Right forelimb (tissue), 1 donor: ENCODE data around the gene CENPH.
"Not testable (repeated sequence)": the region's sequence is repeated elsewhere in the genome, so short reads cannot be mapped to it uniquely, and the experiment has no call there.

Experiments
- DNase-seq: peaks from one replicate; pipeline ENCODE4 v3.0.0-alpha.2; 2018

CENPH gene

DNA sequence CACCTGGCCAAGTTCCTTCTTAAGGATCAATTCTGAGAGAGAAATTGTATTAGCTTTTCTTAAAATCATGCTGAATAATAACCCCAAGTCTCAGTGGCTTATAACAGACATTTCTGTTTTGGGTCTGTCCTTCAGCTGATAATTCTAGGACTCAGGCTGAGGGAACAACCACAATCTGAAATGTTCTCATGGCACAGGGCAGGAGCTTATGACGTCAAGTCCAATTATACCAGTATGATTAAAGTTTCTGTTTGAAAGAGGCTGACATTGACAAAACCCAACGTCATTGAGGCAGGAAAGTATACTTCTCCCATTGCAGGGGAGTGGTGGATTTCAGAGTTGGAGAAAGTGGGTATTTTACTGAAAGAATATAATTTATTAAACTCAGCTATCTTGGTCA is 21.8 kb downstream of the CENPH start:
- no peak for DNase-seq

DNA sequence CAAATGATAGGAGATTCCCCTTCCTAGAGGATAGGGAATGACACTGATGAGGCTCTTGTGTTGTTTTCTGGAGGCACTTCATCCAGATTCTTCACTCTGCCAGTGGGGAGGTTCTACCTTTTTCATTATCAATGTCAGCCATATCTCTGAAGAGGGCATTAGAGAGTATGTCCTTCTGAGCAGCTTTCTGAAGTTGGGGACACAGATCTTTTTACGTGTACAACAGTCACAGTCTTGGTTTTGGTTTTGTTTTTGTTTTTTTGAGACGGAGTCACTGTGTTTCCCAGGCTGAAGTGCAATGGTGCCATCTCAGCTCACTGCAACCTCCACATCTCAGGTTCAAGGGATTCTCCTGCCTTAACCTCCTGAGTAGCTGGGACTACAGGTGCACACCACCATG is 22.6 kb downstream of the CENPH start:
- DNase-seq = no peak

DNA sequence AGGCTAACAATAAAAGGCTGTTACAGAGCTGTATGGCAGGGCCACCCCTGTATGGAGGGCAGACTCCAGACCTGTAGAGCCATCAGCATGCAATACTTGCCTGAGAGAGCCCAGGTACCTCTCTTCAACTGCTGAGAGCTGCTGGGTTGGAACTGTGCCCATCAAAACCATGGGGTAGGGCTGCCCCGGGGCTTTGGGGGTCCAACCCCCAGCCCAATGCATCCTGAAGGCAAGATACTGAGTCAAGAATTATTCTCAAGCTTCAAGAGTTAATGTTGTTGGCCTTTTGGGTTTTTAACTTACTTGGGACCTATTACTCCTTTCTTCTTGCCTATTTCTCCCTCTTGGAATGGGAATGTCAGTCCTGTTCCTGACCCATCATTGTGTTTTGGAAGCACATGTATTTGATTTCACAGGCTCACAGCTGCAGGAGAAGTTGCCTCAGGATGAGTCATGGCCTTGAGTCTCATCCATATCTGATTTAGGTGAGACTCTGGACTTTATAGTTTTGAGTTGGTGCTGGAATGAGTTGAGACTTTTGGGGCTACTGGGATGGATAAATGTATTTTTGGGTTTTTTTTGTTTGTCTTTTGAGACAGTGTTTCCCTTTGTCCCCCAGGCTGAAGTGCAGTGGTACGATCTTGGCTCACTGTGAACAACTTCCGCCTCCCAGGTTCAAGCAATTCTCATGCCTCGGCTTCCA is 24.3 kb downstream of the CENPH start:
- DNase-seq = no peak

DNA sequence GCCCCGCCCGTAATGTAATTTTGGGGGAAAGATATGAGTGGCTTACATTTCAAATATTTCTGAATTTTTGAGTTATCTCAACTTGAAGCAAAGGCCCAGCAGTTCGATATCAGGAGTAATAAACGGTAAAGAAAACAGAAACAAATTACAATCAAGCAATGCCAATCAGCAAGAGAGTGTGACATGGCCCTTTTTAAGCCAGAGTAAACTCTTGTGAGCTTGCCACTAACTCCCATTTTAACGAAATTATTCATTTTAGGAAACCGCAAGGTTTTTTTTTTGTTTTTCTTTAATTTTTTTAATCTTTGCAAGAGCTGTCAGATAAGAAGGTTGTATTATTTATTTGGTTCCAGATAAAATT is 27.7 kb downstream of the CENPH start:
- no peak for DNase-seq

DNA sequence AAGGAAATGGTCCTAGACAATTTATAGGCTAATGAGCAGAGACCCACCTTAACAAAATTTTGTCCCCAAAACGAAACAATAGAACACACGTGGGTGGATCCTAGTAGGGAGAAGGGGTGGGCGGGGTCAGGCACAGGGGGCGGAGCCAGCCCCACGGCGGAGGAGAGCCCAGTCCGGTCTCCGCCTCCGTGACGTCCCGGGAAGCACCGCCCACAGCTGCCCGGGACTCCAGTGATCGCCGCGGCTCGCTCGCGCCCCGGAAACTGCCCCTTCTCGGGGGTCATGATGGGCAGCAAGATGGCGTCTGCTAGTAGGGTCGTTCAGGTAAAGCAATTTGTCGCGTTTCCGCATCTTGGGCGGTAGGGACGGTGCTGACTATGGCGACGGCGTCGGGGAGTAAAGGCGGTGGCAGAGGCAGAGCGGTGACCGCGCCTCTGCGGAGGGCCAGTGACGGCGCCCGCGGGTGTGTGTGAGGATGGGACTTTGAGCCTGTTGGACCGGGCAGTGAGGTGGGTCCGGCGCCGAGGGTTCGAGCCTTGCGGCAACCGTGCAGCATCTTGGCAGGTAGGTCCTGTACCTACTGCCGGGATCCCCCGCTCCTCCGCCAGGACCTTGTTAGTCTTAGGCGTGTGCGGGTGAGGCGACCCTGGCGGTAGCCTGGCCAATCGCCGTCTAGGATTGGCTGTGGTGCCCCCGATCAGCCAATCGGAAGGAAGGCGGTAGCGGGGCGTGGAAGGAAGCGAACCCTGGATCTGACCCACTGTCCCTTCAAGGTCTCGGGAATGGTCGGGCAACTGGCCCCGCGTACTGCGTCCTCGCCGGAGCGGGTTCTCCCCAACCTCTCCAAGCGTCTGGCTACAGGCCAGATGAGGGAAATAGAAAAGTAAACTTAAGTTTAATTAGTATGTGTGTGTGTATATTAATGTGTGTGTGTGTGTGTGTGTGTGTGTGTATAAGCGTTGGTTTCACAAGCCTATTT is 28.5 kb downstream of the CENPH start:
- peak; percentile 96 for DNase-seq

DNA sequence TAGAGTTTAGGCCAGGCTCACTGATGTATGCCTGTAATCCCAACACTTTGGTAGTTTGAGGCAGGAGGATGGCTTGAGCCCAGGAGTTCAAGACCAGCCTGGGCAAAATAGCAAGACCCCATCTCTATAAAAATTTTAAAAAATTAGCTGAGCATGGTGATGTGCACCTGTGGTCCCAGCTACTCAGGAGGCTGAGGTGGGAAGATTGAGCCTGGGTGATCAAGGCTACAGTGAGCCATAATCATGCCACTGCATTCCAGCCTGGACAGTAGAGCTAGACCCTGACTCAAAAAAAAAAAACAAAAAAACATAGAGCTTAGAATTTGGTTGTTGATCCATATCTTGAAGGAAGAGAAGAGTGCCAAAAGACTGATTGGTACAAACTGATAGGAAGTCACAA is 30.6 kb downstream of the CENPH start:
- no peak for DNase-seq

DNA sequence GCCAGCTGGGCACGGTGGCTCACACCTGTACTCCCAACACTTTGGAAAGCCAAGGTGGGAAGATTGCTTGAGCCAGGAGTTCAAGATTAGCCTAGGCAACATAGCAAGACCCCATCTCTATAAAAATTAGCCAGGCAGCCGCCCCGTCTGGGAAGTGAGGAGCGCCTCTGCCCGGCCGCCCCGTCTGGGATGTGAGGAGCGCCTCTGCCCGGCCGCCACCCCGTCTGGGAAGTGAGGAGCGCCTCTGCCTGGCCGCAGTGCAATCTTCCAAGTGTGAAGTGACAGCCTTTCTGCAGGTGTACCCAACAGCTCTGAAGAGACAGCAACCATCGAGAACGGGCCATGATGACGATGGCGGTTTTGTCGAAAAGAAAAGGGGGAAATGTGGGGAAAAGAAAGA is 31.0 kb downstream of the CENPH start:
- DNase-seq = not testable (repeated sequence)

DNA sequence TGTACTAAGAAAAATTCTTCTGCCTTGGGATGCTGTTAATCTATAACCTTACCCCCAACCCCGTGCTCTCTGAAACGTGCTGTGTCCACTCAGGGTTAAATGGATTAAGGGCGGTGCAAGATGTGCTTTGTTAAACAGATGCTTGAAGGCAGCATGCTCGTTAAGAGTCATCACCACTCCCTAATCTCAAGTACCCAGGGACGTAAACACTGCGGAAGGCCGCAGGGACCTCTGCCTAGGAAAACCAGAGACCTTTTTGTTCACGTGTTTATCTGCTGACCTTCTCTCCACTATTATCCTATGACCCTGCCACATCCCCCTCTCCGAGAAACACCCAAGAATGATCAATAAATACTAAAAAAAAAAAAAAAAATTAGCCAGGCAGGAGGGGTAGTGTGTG is 31.4 kb downstream of the CENPH start:
- DNase-seq = not testable (repeated sequence)

GRCh38 chr5:69224520-69224919 is 35.1 kb downstream of the CENPH start:
- DNase-seq = no peak

- DNase-seq = no peak
Measured at GRCh38 chr5:69225860-69226259, 36.5 kb downstream of the CENPH start.

DNA sequence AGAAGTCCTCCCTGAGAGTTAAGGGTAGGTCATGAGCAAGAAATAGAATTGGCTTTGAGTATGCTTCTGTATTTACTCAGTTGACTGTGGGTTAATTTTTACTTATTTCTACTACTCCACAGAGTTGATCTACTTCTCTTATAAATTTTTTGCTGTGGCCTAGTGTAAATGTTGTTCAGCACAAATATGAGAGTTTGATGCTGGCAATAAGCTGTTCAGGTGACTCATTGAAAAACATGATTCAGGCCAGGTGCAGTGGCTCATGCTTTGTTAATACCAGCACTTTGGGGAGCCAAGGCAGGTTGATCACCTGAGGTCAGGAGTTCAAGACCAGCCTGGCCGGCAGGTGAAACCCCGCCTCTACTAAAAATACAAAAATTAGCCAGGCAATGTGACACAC is 40.8 kb downstream of the CENPH start:
- DNase-seq = no peak

GRCh38 chr5:69231281-69231680 is 41.9 kb downstream of the CENPH start:
- DNase-seq = no peak

DNA sequence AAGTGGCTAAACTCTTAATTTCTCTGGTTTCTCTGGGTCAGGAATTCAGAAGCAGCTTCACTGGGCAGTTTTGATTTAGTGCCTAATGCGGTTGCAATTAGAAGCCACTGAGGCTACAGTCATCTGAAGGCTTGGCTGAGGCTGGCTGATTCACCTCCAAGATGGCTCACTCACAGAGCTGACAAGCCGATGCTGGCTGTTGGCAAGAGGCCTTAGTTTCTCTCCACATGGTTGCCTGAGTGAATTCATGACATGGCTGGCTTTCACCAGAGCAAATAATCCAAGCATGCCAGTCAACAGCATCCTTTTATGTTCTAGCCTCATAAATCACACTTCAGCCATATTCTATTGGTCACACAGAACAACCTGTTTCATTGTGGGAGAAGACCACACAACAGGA is 42.5 kb downstream of the CENPH start:
- no peak for DNase-seq

- peak; percentile 94 for DNase-seq
Measured at GRCh38 chr5:69234457-69235268, 45.3 kb downstream of the CENPH start, which contains the start of gene CDK7. Gene CDK7 (plus strand): TSS chr5:69234886. CDS start chr5:69234976, 90 bp downstream.

DNA sequence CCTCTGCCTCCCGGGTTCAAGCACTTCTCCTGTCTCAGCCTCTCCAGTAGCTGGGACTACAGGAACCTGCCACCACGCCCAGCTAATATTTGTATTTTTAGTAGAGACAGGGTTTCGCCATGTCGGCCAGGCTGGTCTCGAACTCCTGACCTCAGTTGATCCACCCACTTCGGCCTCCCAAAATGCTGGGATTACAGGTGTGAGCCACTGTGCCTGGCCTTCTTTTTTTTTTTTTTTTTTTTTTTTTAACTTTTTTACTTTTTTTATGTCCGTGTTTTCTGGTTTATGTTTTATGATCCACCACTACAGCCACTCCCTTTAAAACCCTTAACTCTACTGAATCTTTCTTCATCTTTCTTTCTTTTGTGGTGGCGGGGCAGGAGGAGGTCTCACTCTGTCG is 47.4 kb downstream of the CENPH start:
- DNase-seq = not testable (repeated sequence)

- DNase-seq = no peak
Measured at GRCh38 chr5:69237877-69238276, 48.5 kb downstream of the CENPH start.

- no peak for DNase-seq
Measured at GRCh38 chr5:69238760-69239251, 49.4 kb downstream of the CENPH start.

DNA sequence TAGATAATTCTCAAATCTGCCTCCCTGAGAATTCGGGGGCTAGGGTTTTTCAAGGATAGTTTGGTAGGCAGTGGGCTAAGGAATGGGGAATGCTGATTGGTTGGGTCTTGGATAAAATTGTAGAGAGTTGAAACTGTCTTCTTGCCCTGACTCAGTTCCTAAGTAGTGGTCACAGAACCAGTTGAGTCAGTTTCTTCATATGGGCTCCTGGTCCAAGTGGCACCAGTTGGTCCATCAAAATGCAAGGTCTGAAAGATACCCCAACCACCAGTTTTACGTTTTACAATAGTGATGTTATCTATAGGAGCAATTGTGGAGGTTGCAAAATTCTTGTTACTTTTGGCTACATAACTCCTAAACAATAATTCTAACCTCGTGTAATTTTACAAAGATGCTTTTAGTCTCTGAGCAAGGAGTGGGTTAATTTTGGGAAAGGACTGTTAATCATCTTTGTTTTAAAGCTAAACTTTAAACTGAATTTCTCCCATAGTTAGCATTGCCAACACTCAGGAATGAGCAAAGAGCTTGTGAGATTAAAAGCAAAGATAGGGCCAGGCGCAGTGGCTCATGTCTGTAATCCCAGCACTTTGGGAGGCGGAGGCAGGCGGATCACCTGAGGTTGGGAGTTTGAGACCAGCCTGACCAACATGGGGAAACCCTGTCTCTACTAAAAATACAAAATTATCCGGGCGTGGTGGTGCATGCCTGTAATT is 53.0 kb downstream of the CENPH start:
- DNase-seq = no peak

GRCh38 chr5:69245031-69245430 is 55.6 kb downstream of the CENPH start:
- DNase-seq = no peak

- no peak for DNase-seq
Measured at GRCh38 chr5:69248019-69248418, 58.6 kb downstream of the CENPH start.

- no peak for DNase-seq
Measured at GRCh38 chr5:69250593-69250992, 61.2 kb downstream of the CENPH start.

DNA sequence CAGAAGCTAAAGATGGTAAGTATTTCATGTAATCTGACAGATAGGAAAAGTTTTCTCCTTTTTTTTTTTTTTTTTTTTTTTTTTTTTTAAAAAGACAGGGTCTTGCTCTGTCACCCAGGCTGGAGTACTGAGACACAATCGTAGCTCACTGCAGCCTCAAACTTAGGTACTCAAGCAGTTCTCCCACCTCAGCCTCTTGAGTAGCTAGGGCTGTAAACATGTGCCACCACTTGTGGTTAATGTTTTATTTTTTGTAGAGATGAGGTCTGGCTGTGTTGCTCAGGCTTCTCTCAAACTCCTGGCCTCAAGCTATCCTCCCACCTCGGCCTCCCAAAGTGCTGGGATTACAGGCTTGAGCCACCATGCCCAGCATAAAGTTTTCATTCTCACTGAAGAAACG is 63.1 kb downstream of the CENPH start:
- DNase-seq = no peak
